HCT116 (cell line): ENCODE results near the gene ZNF33A. TPM values are rescaled to one million over a fixed set of nuclear protein-coding genes. Genes with fewer than 3 reads are reported as not detected.
"Not testable (repeated sequence)": the region's sequence is repeated elsewhere in the genome, so short reads cannot be mapped to it uniquely, and the experiment has no call there.

ENCODE experiments used
- ATAC-seq: fragments of 200-7000 bp; cut with Tn5 transposase; 2 replicates; pipeline ENCODE4 v1.9.1; 2020; ENCODE audit warnings: mild to moderate bottlenecking, moderate library complexity
- BruUV-seq: library from RNA; stranded (reverse); fragments of 400-500 nt; replicated peaks from 2 replicates; lab custom pipeline; 2021; lab: Mats Ljungman, UMichigan
- CTCF ChIA-PET: fragments of 300-600 bp; sonication (Branson Sonifier 250); formaldehyde crosslinking; loops from one replicate; lab custom pipeline; 2021; ENCODE audit warnings: antibody characterized with exemption; lab: Charles Lee
- POLR2A ChIA-PET: fragments of 300-600, 350-600 bp; sonication (Branson Sonifier 250); formaldehyde crosslinking; loops from one replicate; lab custom pipeline; 2021; ENCODE audit warnings: antibody characterized with exemption; lab: Charles Lee
- RAD21 ChIA-PET, 2 experiments: fragments of 300-600 bp; sonication (Branson Sonifier 250); formaldehyde crosslinking; loops; one replicate each; lab custom pipeline; 2023; ENCODE audit warnings: low total read pairs in 2 of 2; ENCODE audit not compliant: uncharacterized antibody in 2 of 2, unreplicated experiment in 2 of 2, low non-redundant PET in 1 of 2; lab: Charles Lee
- DNase-seq: peaks from one replicate; pipeline ENCODE4 v3.0.0-alpha.2; 2010; ENCODE audit warnings: low read depth, low spot score
- H2AFZ ChIP-seq: fragments of 200-600 bp; shearing (Covaris generic), sonication (generic); 2 replicates; pipeline ENCODE4 v1.6.1; 2017; ENCODE audit warnings: low read depth, mixed run types, mixed read lengths, antibody characterized with exemption, low read length; ENCODE audit not compliant: poor library complexity, severe bottlenecking
- H3K27ac ChIP-seq: 2 replicates; pipeline ENCODE4 v1.5.1; 2012; ENCODE audit warnings: low read depth, low read length
- H3K27me3 ChIP-seq: fragments of 200-600 bp; sonication (generic); 2 replicates; pipeline ENCODE4 v1.6.1; 2016; ENCODE audit warnings: mixed run types, low read length, mixed read lengths; ENCODE audit not compliant: insufficient read depth
- H3K36me3 ChIP-seq, 2 experiments: fragments of 200-500 bp in 1 of 2; fragments of 200-600 bp in 1 of 2; sonication (Bioruptor generic) in 1 of 2; sonication (generic) in 1 of 2; 2 replicates each; pipeline versions ENCODE4 v1.5.1 to v1.6.1; 2014 to 2016; ENCODE audit warnings: low read length in 2 of 2, inconsistent platforms in 1 of 2, mixed read lengths in 1 of 2, mixed run types in 1 of 2; ENCODE audit not compliant: insufficient read depth in 2 of 2, control insufficient read depth in 1 of 2
- H3K4me1 ChIP-seq, 2 experiments: fragments of 200-600 bp in 1 of 2; sonication (generic) in 1 of 2; 2 replicates each; pipeline versions ENCODE4 v1.5.1 to v1.6.1; 2012 to 2017; ENCODE audit warnings: low read length in 2 of 2, inconsistent platforms in 1 of 2, mild to moderate bottlenecking in 1 of 2, mixed read lengths in 1 of 2, mixed run types in 1 of 2, moderate library complexity in 1 of 2; ENCODE audit not compliant: insufficient read depth in 2 of 2, control insufficient read depth in 1 of 2
- H3K4me2 ChIP-seq: fragments of 200-600 bp; sonication (generic); 2 replicates; pipeline ENCODE4 v1.6.1; 2017; ENCODE audit warnings: mixed run types, low read length, mixed read lengths
- H3K4me3 ChIP-seq, 2 experiments: fragments of 200-600 bp in 1 of 2; sonication (generic) in 1 of 2; replicated peaks in 1 of 2; 2 replicates each; pipeline ENCODE4 v1.5.1; 2011 to 2016; ENCODE audit warnings: low read length in 2 of 2, control low read depth in 1 of 2, low read depth in 1 of 2, mild to moderate bottlenecking in 1 of 2, mixed read lengths in 1 of 2, mixed run types in 1 of 2
- H3K79me2 ChIP-seq: fragments of 200-600 bp; sonication (generic); 2 replicates; pipeline ENCODE4 v1.6.1; 2017; ENCODE audit warnings: mild to moderate bottlenecking, mixed run types, low read length, moderate library complexity, mixed read lengths; ENCODE audit not compliant: insufficient read depth
- H3K9ac ChIP-seq: fragments of 200-600 bp; sonication (generic); 2 replicates; pipeline ENCODE4 v1.6.1; 2016; ENCODE audit warnings: low read length, mixed read lengths
- H3K9me2 ChIP-seq: fragments of 200-600 bp; sonication (generic), shearing (Covaris generic); 2 replicates; pipeline ENCODE4 v1.6.1; 2017; ENCODE audit warnings: mixed run types, mild to moderate bottlenecking, moderate library complexity; ENCODE audit not compliant: insufficient read depth
- H3K9me3 ChIP-seq, 2 experiments: fragments of 200-500 bp in 1 of 2; fragments of 200-600 bp in 1 of 2; sonication (Bioruptor generic) in 1 of 2; sonication (generic) in 1 of 2; 2 replicates each; pipeline ENCODE4 v1.6.1; 2014 to 2017; ENCODE audit warnings: low read length in 2 of 2, mixed read lengths in 2 of 2, inconsistent platforms in 1 of 2, low read depth in 1 of 2, mild to moderate bottlenecking in 1 of 2, mixed run types in 1 of 2, moderate library complexity in 1 of 2; ENCODE audit not compliant: control insufficient read depth in 1 of 2, insufficient read depth in 1 of 2
- H4K20me1 ChIP-seq: fragments of 200-600 bp; sonication (generic), shearing (Covaris generic); 2 replicates; pipeline ENCODE4 v1.6.1; 2017; ENCODE audit warnings: mixed run types, mild to moderate bottlenecking, moderate library complexity; ENCODE audit not compliant: insufficient read depth
- CEBPB ChIP-seq: IDR thresholded peaks from 2 replicates; pipeline ENCODE4 v1.6.1; 2012; ENCODE audit warnings: low read depth
- CTCF ChIP-seq, 3 experiments: fragments of 200-600 bp in 1 of 3; sonication (generic) in 1 of 3; IDR thresholded peaks in 2 of 3; conservative IDR thresholded peaks in 1 of 3; 2 replicates each; pipeline ENCODE4 v1.5.1; 2012 to 2017; ENCODE audit warnings: low read depth in 2 of 3, low read length in 2 of 3, antibody characterized with exemption in 1 of 3, borderline replicate concordance in 1 of 3, control low read depth in 1 of 3, mild to moderate bottlenecking in 1 of 3, mixed read lengths in 1 of 3, mixed run types in 1 of 3, moderate library complexity in 1 of 3; ENCODE audit not compliant: insufficient read depth in 1 of 3
- EGR1 ChIP-seq: IDR thresholded peaks from 2 replicates; pipeline ENCODE4 v1.6.1; 2012; ENCODE audit warnings: low read depth
- JUND ChIP-seq: IDR thresholded peaks from 2 replicates; pipeline ENCODE4 v1.6.1; 2012
- REST ChIP-seq: IDR thresholded peaks from 2 replicates; pipeline ENCODE4 v1.6.1; 2012; ENCODE audit warnings: low read depth
- SP1 ChIP-seq: IDR thresholded peaks from 2 replicates; pipeline ENCODE4 v1.6.1; 2012; ENCODE audit warnings: low read depth
- SRF ChIP-seq: IDR thresholded peaks from 2 replicates; pipeline ENCODE4 v1.6.1; 2012; ENCODE audit warnings: low read depth
- YY1 ChIP-seq: IDR thresholded peaks from 2 replicates; pipeline ENCODE4 v1.6.1; 2011; ENCODE audit warnings: low read length, low read depth, moderate library complexity, mild to moderate bottlenecking; ENCODE audit not compliant: insufficient replicate concordance; ENCODE audit errors: extremely low read depth
- ZBTB33 ChIP-seq: IDR thresholded peaks from 2 replicates; pipeline ENCODE4 v1.6.1; 2011; ENCODE audit warnings: mild to moderate bottlenecking, low read length, moderate library complexity; ENCODE audit not compliant: insufficient replicate concordance; ENCODE audit errors: extremely low read depth
- ZFX ChIP-seq: fragments of 450-650 bp; IDR thresholded peaks from 2 replicates; pipeline ENCODE4 v1.6.1; 2017
- intact Hi-C: fragments of 100-400 bp; cut with micrococcal nuclease; formaldehyde crosslinking; loops from 2 replicates; pipeline ENCODE4 v1.10.0; 2022
- total RNA-seq: library from RNA; stranded (reverse); gene quantifications from one replicate; pipeline ENCODE4 v1.2.1, GENCODE V29; 2021; ENCODE audit not compliant: unreplicated experiment

Gene ZNF33A
- total RNA-seq, 1 experiment from 2014 or later: 21.2 TPM

GRCh38 chr10:38000474-38000873 is 10.0 kb upstream of the ZNF33A start:
- H3K9me3 ChIP-seq, BruUV-seq, CTCF ChIA-PET, H3K27ac ChIP-seq, H3K9ac ChIP-seq, H3K9me2 ChIP-seq, ATAC-seq, H3K4me3 ChIP-seq, H3K4me1 ChIP-seq, H3K4me2 ChIP-seq, H3K79me2 ChIP-seq, H2AFZ ChIP-seq, H3K27me3 ChIP-seq, DNase-seq, H3K36me3 ChIP-seq, RAD21 ChIA-PET, POLR2A ChIA-PET, H4K20me1 ChIP-seq, intact Hi-C loops: not testable (repeated sequence)

GRCh38 chr10:38003026-38003425 is 7.4 kb upstream of the ZNF33A start:
- Histone ChIP-seq H3K4me1 (no peaks in the 10 kb centered on the region), H3K27me3 (no peaks in the 10 kb centered on the region), H3K9ac (no peak overlapping the region), H4K20me1 (no peaks in the 10 kb centered on the region), H3K27ac (no peak overlapping the region), H3K79me2 (no peaks in the 10 kb centered on the region), H3K4me3 (no peak overlapping the region), H3K9me3 (no peaks in the 10 kb centered on the region), H3K9me2 (no peaks in the 10 kb centered on the region), H3K36me3 (no peaks in the 10 kb centered on the region), H2AFZ (no peak overlapping the region), H3K4me2 (no peak overlapping the region)
- DNase-seq (no peak), ATAC-seq (no peak)
- TF ChIP-seq SP1 (no peak), CEBPB (no peak), YY1 (no peak), CTCF (IDR thresholded peaks at IDR 0.05 in 2 of 3, conservative IDR thresholded peaks at IDR 0.05 in 1 of 3; ENCODE audit: borderline replicate concordance in 1 of 3, insufficient read depth in 1 of 3, low read depth in 2 of 3, low read length in 2 of 3) (no peak), REST (no peak), ZFX (no peak), SRF (no peak), JUND (no peak), ZBTB33 (no peak), EGR1 (no peak)
- intact Hi-C loops: no loop called here
- ChIA-PET RAD21 (no interaction called here), POLR2A (no interaction called here), CTCF (no interaction called here)
- no TSS peak for BruUV-seq
